Thymus (tissue), 11 donors: Measurements from ENCODE around the gene ZNF691. TPM values are rescaled to one million over a fixed set of nuclear protein-coding genes. Genes with fewer than 3 reads are reported as not detected.
"Not testable (repeated sequence)": the region's sequence is repeated elsewhere in the genome, so short reads cannot be mapped to it uniquely, and the experiment has no call there.

ENCODE experiments used
- DNase-seq, 9 donors: peaks; one replicate each; pipeline ENCODE4 v3.0.0-alpha.2; 2013; ENCODE audit warnings: low spot score in 9 of 9, low read depth in 6 of 9, missing footprints in 1 of 9
- H3K27ac ChIP-seq, 2 donors: one replicate each; pipeline ENCODE4 v1.5.1; 2013; ENCODE audit warnings: control low read depth in 1 of 2, low read depth in 1 of 2, low read length in 1 of 2, mild to moderate bottlenecking in 1 of 2, moderate library complexity in 1 of 2
- H3K27me3 ChIP-seq, 2 donors: one replicate each; pipeline ENCODE4 v1.5.1; 2013; ENCODE audit warnings: low read length in 1 of 2; ENCODE audit not compliant: control insufficient read depth in 2 of 2, insufficient read depth in 1 of 2
- H3K36me3 ChIP-seq, 2 donors: one replicate each; pipeline ENCODE4 v1.5.1; 2013; ENCODE audit warnings: low read length in 1 of 2, mild to moderate bottlenecking in 1 of 2, moderate library complexity in 1 of 2; ENCODE audit not compliant: control insufficient read depth in 2 of 2, insufficient read depth in 2 of 2
- H3K4me1 ChIP-seq, 2 donors: one replicate each; pipeline ENCODE4 v1.5.1; 2013; ENCODE audit warnings: low read length in 2 of 2; ENCODE audit not compliant: control insufficient read depth in 2 of 2, insufficient read depth in 2 of 2
- H3K4me3 ChIP-seq, 2 donors: one replicate each; pipeline ENCODE4 v1.5.1; 2013; ENCODE audit warnings: low read length in 2 of 2, control low read depth in 1 of 2, mild to moderate bottlenecking in 1 of 2
- H3K9me3 ChIP-seq, 2 donors: one replicate each; pipeline ENCODE4 v1.5.1; 2013; ENCODE audit warnings: low read length in 1 of 2, mild to moderate bottlenecking in 1 of 2; ENCODE audit not compliant: control insufficient read depth in 2 of 2, insufficient read depth in 1 of 2
- WGBS: extraction: QIAGEN DNeasy Blood & Tissue Kit; methylation state at CpG from one replicate; pipeline ENCODE4 v1.1.7; 2013; 5-methylcytosine and 5-hydroxymethylcytosine counted together
- polyA plus RNA-seq: library from polyadenylated mRNA; stranded (reverse); fragments of 200-250 nt; gene quantifications from one replicate; pipeline ENCODE4 v1.2.3, GENCODE V29; 2013
- total RNA-seq: library from RNA; stranded (reverse); fragments of 120-200 nt; gene quantifications from one replicate; pipeline ENCODE4 v1.2.4, GENCODE V29; 2013
- donor health status: healthy.

ZNF691 gene
- total and polyA plus RNA-seq, 2 donors: 12.5 to 18.7 TPM

DNA sequence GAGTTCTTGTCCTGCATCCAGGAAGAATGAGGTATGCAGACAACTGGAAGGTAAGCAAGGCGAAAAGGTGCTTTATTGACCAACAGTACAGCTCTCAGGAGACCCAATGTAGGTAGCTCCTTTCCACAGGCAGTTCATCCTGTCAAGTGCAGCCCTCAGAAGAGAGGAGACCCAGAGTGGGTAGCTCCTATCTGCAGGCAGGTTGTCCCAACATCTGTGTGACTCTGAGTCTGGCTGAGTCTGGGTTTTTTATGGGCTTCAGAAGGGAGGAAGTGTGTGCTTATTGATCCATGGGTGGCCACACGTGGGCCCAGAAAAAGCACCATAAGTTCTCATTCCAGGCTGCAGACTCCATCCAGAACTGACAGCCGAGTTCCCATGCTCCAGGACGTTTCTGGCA, 34.0 kb downstream of the ZNF691 start:
- Histone ChIP-seq H3K4me1 (no peaks in the 10 kb centered on the region), H3K27ac (no peak overlapping the region), H3K4me3 (no peak overlapping the region), H3K36me3 (no peaks in the 10 kb centered on the region), H3K27me3 (peaks cover 2 to 5% of the 10 kb centered on the region in 2 donors), H3K9me3 (peaks cover 1 to 15% of the 10 kb centered on the region in 2 donors)
- WGBS: 85% methylated on average over 4 of the region's 4 CpGs
- no peak for DNase-seq

DNA sequence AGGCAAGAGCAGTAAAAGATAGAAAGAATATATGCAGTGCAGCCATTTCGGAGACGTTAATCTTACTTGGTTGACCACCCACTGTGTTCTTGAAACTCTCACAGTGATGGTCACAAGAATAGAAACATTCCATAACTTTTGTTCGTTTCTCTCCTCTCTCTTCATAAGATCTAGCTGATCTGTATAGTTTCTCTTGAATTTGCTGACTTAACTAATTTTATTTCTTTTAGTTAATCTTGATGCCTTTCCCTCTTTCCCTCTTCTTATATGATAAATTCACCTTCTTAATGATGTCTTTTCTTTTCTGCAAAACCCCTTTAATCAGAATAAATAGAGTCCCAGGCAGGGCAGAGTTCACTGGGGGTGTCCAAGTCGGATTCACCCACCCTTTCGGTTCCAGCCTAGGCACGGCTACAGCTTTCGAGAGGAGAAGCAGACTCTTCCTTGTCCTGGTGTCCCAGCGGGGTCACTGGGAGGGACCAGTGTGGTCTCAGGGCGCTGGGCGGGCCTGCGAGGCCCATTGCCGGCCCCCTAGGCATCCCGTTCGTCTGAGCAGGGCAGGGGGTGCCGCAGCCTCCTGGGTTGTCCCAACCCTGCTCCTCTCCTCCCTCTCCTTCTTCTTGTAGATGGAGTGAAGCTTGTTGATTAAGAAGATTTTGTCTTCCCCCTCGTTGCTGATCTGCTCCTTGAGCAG, 39.8 kb downstream of the ZNF691 start:
- no peak for DNase-seq
- WGBS: 96% methylated on average over 16 of the region's 16 CpGs
- no peak overlapping the region for H3K27ac ChIP-seq

DNA sequence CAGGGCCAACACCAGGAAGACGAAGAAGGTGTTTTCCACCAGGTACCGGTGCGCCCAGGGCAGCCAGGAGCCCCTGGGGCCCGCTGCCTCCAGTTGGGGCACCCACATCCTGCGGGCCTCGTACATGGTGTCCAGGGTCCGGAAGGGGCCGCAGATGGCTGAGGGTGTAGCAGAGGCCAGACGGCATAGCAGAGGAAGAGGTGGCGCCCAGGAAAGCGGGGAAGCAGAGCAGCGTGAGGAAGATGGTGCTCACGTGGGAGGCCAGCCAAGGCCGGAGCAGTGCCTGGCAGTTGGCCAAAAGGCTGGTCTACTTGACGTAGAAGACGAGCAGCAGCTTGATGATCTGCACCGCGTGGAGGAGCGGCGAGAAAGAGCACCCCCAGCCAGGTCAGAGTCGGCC, 40.4 kb downstream of the ZNF691 start:
- Histone ChIP-seq H3K4me1 (no peaks in the 10 kb centered on the region), H3K36me3 (no peaks in the 10 kb centered on the region), H3K4me3 (no peak overlapping the region), H3K27me3 (no peaks in the 10 kb centered on the region), H3K27ac (no peak overlapping the region), H3K9me3 (no peaks in the 10 kb centered on the region)
- 93% methylated on average over 21 of the region's 21 CpGs for WGBS
- DNase-seq: no peak

More for the DNA sequence above, 39.8 kb downstream of the ZNF691 start:
- no peak overlapping the region for H3K4me3 ChIP-seq
- H3K27me3 ChIP-seq: no peaks in the 10 kb centered on the region
- no peaks in the 10 kb centered on the region for H3K9me3 ChIP-seq
- H3K36me3 ChIP-seq: no peaks in the 10 kb centered on the region
- H3K4me1 ChIP-seq: no peaks in the 10 kb centered on the region

DNA sequence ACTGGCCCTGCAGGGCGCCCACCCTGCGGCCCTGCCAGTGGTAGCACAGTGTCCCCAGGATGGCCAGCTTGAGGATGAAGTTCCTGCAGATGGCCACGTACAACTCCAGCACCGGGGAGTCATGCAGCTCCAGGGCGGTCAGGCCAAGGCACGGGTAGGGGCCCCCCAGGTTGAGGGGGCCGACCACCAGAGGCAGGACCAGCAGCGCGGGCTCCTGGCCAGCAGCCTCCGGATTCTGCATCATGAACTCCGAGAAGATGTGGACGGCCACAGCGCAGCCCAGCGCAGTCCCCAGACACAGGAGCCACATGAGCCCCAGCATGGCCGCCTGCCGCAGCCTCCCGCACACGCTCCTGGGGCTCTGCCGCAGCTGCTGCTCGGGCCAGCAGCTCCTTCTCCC, 41.0 kb downstream of the ZNF691 start:
- no peaks in the 10 kb centered on the region for H3K9me3 ChIP-seq
- no peaks in the 10 kb centered on the region for H3K4me1 ChIP-seq
- DNase-seq: no peak
- no peak overlapping the region for H3K27ac ChIP-seq
- H3K27me3 ChIP-seq: no peaks in the 10 kb centered on the region
- no peaks in the 10 kb centered on the region for H3K36me3 ChIP-seq
- H3K4me3 ChIP-seq: no peak overlapping the region
- 97% methylated on average over 20 of the region's 20 CpGs for WGBS

DNA sequence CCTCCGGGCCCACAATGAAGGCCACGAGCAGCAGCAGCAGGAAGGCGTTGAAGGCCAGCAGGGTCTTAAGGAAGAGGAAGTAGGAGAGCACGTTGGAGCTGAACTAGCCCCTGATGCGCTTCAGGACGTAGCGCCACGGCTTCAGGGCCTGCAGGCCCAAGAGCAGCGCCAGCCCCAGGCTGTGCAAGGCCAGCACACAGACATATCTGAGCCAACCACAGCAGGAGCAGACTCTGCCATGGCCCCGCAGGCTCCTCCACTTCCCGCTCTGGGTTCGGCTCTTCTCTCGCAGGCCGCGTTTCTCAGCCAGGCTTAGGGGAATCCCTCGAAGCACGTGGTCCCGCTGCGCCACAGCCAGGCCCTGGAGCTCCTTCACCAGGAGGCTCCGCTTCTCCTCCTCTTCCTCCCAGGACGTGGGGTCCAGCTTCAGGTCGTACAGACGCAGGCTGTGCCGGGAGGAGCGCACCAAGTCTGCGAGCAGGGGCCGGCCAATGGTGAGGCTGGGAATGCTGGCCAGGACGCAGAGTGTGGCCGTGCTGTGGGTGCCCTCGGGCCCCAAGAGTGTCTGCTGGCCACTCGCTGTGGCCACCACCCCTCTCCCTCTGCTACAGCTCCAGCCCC, 41.7 kb downstream of the ZNF691 start:
- no peak overlapping the region for H3K4me3 ChIP-seq
- WGBS: 94% methylated on average over 31 of the region's 31 CpGs
- H3K27me3 ChIP-seq: no peaks in the 10 kb centered on the region
- H3K27ac ChIP-seq: no peak overlapping the region
- H3K4me1 ChIP-seq: no peaks in the 10 kb centered on the region
- H3K36me3 ChIP-seq: no peaks in the 10 kb centered on the region
- H3K9me3 ChIP-seq: no peaks in the 10 kb centered on the region
- DNase-seq: no peak

DNA sequence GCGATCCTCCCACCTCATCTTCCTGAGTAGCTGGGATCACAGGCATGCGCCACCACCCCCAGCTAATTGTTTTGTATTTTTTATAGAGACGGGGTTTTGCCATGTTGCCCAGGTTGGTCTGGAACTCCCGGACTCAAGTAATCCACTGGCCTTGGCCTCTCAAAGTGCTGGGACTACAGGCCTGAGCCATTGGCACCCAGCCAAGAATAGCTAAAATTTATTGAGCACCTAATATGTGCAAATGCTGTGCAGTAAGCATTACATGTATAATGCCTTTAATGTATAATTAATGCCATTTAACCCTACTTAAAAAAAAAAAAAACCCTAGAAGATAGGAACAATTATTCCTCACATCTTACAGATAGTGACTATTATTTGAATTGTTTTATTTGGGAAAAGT, 42.9 kb downstream of the ZNF691 start:
- Histone ChIP-seq H3K36me3 (no peaks in the 10 kb centered on the region), H3K4me1 (no peaks in the 10 kb centered on the region), H3K9me3 (no peaks in the 10 kb centered on the region), H3K27me3 (no peaks in the 10 kb centered on the region), H3K27ac (no peak overlapping the region), H3K4me3 (no peak overlapping the region)
- 97% methylated on average over 4 of the region's 4 CpGs for WGBS
- no peak for DNase-seq

DNA sequence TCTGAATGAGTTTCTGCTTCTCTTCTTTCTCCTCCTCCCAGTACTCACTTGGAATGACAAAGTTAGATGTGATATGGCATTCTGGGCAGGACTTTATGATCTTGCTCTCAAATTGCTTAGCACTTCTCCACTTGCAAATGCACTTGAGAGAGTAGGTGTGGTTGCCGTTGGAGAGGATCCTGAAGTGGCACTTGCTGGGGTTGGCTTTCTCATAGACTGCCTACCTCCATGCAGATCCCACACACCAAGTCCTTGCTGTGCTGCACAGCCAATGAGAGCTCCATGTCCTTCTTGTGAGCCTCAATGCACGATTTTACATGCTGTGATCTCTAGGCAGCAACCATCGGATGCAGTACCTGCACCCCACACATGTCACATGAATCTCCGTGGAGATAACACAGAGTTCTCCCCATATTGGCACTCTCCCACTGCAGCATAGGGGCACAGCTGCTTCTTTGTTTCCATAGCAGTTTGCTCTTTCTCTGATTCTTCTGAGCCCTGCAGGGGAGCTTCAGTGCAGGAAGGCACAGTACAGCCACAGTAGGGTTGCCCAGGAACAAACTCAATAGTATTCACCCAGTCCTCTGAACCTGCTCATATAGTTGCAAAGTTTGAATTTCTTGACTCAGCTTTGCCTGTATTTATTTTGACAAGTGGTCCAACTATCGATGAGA, 45.2 kb downstream of the ZNF691 start:
- no peaks in the 10 kb centered on the region for H3K27me3 ChIP-seq
- no peaks in the 10 kb centered on the region for H3K36me3 ChIP-seq
- DNase-seq: peak in 1 of 9 donors; percentile 3
- no peak overlapping the region for H3K4me3 ChIP-seq
- 80% methylated on average over 5 of the region's 5 CpGs for WGBS
- peak overlapping the region in 1 of 2 donors; percentile 36 for H3K27ac ChIP-seq
- H3K9me3 ChIP-seq: no peaks in the 10 kb centered on the region
- H3K4me1 ChIP-seq: no peaks in the 10 kb centered on the region

DNA sequence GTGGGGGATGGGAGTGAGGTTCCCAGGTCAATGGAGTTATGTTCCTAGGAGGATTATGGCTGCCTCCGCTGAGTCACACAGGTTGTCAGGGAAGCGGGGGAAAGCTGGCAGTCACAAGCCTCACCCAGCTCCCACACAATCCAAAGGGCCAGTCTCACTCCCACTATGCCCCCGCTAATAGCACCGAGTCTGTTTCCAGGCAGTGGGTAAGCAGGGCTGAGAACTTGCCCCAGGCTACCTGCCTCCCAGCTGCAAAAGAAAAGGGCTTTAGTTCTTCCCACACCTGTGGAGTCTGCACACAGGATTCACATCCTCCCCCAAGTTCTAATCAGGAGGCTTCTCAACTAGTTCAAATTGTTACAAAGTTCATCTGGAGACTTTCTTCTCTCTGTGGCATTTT, 53.5 kb downstream of the ZNF691 start:
- not testable (repeated sequence) for H3K36me3 ChIP-seq, H3K4me3 ChIP-seq, H3K4me1 ChIP-seq, DNase-seq, H3K9me3 ChIP-seq, H3K27me3 ChIP-seq, H3K27ac ChIP-seq
- WGBS: 97% methylated on average over 4 of the region's 4 CpGs
